ENCODE data around the gene DCAF6. TPM values are rescaled to one million over a fixed set of nuclear protein-coding genes. Genes with fewer than 3 reads are reported as not detected.

DCAF6 gene
- total RNA-seq, 2 donors from 2014 or later = 71.4 to 116 TPM

DNA sequence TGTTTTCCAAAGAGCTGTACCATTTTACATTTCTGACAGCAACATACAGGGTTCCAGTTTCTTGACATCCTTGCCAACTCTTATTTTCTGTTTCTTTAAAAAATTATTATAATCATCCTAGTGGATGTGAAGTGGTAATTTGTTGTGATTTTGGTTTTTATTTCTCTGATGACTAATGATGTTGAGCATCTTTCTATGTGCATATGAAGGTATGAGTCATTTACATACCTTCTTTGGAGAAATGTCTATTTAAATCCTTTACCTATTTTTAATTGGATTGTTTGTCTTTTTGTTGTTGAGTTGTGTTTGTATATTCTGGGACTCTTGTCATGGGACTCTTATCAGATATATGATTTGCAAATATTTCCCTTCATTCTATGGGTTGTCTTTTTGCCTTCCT is 21.2 kb downstream of the DCAF6 start:
- no peak for DNase-seq (ENCODE audit: low spot score)
- no peaks in the 10 kb centered on the region for H3K4me1 ChIP-seq (replicated peaks)
- H3K27ac ChIP-seq = no peak overlapping the region
- no peaks in the 10 kb centered on the region for H3K9me3 ChIP-seq
- intact Hi-C loops (cut with DNase I) = no loop called here
- TF ChIP-seq CTCF (IDR thresholded peaks at IDR 0.05) = no peak
- no peak for TF ChIP-seq POLR2A (IDR thresholded peaks at IDR 0.05)
- no peak for TF ChIP-seq POLR2AphosphoS5 (IDR thresholded peaks at IDR 0.05)
- no peaks in the 10 kb centered on the region for H3K27me3 ChIP-seq (replicated peaks; ENCODE audit: insufficient read depth)
- H3K36me3 ChIP-seq = no peaks in the 10 kb centered on the region
- H3K4me3 ChIP-seq = no peak overlapping the region

GRCh38 chr1:167964646-167965045 is 28.2 kb downstream of the DCAF6 start:
- TF ChIP-seq CTCF (IDR thresholded peaks at IDR 0.05) (no peak), POLR2AphosphoS5 (IDR thresholded peaks at IDR 0.05) (no peak), POLR2A (IDR thresholded peaks at IDR 0.05) (no peak)
- Histone ChIP-seq H3K4me3 (no peak overlapping the region), H3K4me1 (replicated peaks) (no peaks in the 10 kb centered on the region), H3K27ac (no peak overlapping the region), H3K9me3 (no peaks in the 10 kb centered on the region), H3K36me3 (no peaks in the 10 kb centered on the region), H3K27me3 (replicated peaks; ENCODE audit: insufficient read depth) (no peaks in the 10 kb centered on the region)
- 87% methylated on average over 4 of the region's 4 CpGs for WGBS
- intact Hi-C loops (cut with DNase I) = no loop called here
- no peak for DNase-seq (ENCODE audit: low spot score)

DNA sequence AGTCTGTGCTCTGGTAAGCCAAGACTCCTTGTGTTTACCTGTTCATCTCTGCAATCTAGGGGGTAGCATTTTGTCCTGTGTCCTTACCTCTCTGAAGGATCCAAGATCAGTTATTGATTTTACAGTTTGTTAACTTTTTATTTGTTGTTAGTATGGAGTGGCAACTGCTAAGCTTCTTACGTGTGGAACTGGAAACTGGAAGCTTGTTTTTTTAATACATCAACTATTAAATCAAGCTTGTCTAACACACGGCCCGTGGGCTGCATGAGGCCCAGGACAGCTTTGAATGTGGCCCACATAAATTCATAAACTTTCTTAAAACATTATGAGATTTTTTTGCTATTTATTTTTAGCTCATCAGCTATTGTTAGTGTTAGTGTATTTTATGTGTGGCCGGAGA is 29.6 kb downstream of the DCAF6 start:
- 53% methylated on average over 4 of the region's 4 CpGs for WGBS
- no peaks in the 10 kb centered on the region for H3K36me3 ChIP-seq
- H3K27ac ChIP-seq = no peak overlapping the region
- DNase-seq (ENCODE audit: low spot score) = no peak
- no peaks in the 10 kb centered on the region for H3K27me3 ChIP-seq (replicated peaks; ENCODE audit: insufficient read depth)
- intact Hi-C loops (cut with DNase I) = no loop called here
- H3K4me3 ChIP-seq = no peak overlapping the region
- H3K9me3 ChIP-seq = no peaks in the 10 kb centered on the region
- TF ChIP-seq POLR2AphosphoS5 (IDR thresholded peaks at IDR 0.05) (no peak), POLR2A (IDR thresholded peaks at IDR 0.05) (no peak), CTCF (IDR thresholded peaks at IDR 0.05) (no peak)
- no peaks in the 10 kb centered on the region for H3K4me1 ChIP-seq (replicated peaks)

DNA sequence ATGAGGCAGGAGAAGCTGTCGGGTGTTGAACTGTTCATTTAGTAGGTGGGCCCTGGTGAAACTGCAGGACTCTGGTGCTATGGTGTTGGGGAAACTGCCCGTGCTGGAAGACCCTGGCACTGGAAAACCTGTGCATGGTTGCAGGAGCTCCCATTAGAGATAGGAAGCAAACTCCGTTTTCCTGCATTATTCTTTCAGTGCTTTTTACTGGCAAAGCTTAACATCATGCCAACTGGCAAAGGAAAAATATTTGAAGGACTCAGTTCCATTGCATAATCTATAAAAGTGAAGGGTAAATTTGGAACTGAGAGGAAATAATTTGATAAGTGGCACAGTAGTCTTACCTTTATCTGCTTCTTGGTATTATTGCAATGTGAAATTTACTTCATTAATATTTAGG is 32.1 kb downstream of the DCAF6 start:
- 81% methylated on average over 3 of the region's 3 CpGs for WGBS
- no peak overlapping the region for H3K27ac ChIP-seq
- DNase-seq (ENCODE audit: low spot score) = no peak

More for the DNA sequence above, 32.1 kb downstream of the DCAF6 start:
- Histone ChIP-seq H3K9me3 (no peaks in the 10 kb centered on the region), H3K4me3 (no peak overlapping the region), H3K36me3 (no peaks in the 10 kb centered on the region), H3K4me1 (replicated peaks) (no peaks in the 10 kb centered on the region), H3K27me3 (replicated peaks; ENCODE audit: insufficient read depth) (no peaks in the 10 kb centered on the region)
- no peak for TF ChIP-seq POLR2AphosphoS5 (IDR thresholded peaks at IDR 0.05)
- TF ChIP-seq CTCF (IDR thresholded peaks at IDR 0.05) = no peak
- TF ChIP-seq POLR2A (IDR thresholded peaks at IDR 0.05) = no peak
- intact Hi-C loops (cut with DNase I) = no loop called here

All from prostate gland (tissue), 2 donors.